HL-60 (cell line): ENCODE measurements around the gene ETV6.

Experiments
- DNase-seq, 2 experiments: peaks; one replicate each; pipeline ENCODE4 v3.0.0-alpha.2; 2010 to 2020; ENCODE audit warnings: low read depth in 1 of 2, low spot score in 1 of 2
- H3K27ac ChIP-seq: fragments of 250-450 bp; sonication (Bioruptor Pico); replicated peaks from 2 replicates; pipeline ENCODE4 v1.5.1; 2020; ENCODE audit warnings: mild to moderate bottlenecking, moderate library complexity
- H3K27me3 ChIP-seq: fragments of 250-450 bp; sonication (Bioruptor Pico); 2 replicates; pipeline ENCODE4 v1.5.1; 2021; ENCODE audit warnings: mild to moderate bottlenecking, moderate library complexity; ENCODE audit not compliant: insufficient read depth, poor library complexity, severe bottlenecking
- H3K4me3 ChIP-seq: replicated peaks from 2 replicates; pipeline ENCODE4 v1.5.1; 2011; ENCODE audit warnings: mild to moderate bottlenecking, control low read depth, low read length; ENCODE audit not compliant: insufficient read depth
- CTCF ChIP-seq: IDR thresholded peaks from one replicate; pipeline ENCODE4 v1.5.1; 2011; ENCODE audit warnings: low read length, control low read depth, inconsistent platforms; ENCODE audit not compliant: insufficient read depth
- GABPA ChIP-seq: IDR thresholded peaks from 2 replicates; pipeline ENCODE4 v1.6.1; 2012; ENCODE audit warnings: low read depth
- POLR2AphosphoS5 ChIP-seq: IDR thresholded peaks from 2 replicates; pipeline ENCODE4 v1.6.1; 2012; ENCODE audit warnings: low read depth
- REST ChIP-seq: IDR thresholded peaks from 2 replicates; pipeline ENCODE4 v1.6.1; 2012; ENCODE audit warnings: low read depth; ENCODE audit not compliant: insufficient replicate concordance
- SPI1 ChIP-seq: IDR thresholded peaks from 2 replicates; pipeline ENCODE4 v1.6.1; 2012; ENCODE audit warnings: low read depth, mild to moderate bottlenecking, borderline replicate concordance

Gene ETV6

GRCh38 chr12:11813438-11813813 is 164.0 kb downstream of the ETV6 start:
- TF ChIP-seq GABPA (no peak), CTCF (no peak), POLR2AphosphoS5 (no peak), REST (no peak), SPI1 (no peak)
- Histone ChIP-seq H3K27ac (peak overlapping the region; percentile 95), H3K4me3 (no peak overlapping the region), H3K27me3 (no peaks in the 10 kb centered on the region)
- no peak for DNase-seq

- Histone ChIP-seq H3K27me3 (no peaks in the 10 kb centered on the region), H3K27ac (peak overlapping the region; percentile 95; the same call in 1 of the 2 replicates), H3K4me3 (no peak overlapping the region)
- DNase-seq = no peak
- TF ChIP-seq CTCF = no peak
- TF ChIP-seq GABPA = no peak
Observed at GRCh38 chr12:11814374-11814773, 164.9 kb downstream of the ETV6 start.

GRCh38 chr12:11815397-11815796 is 165.9 kb downstream of the ETV6 start:
- TF ChIP-seq SPI1 (no peak), POLR2AphosphoS5 (no peak), GABPA (no peak), CTCF (no peak), REST (no peak)
- DNase-seq = no peak
- H3K4me3 ChIP-seq = no peak overlapping the region
- H3K27ac ChIP-seq = no peak overlapping the region
- H3K27me3 ChIP-seq = no peaks in the 10 kb centered on the region

- Histone ChIP-seq H3K27ac (no peak overlapping the region), H3K27me3 (no peaks in the 10 kb centered on the region), H3K4me3 (no peak overlapping the region)
- no peak for DNase-seq
- no peak for TF ChIP-seq REST
- TF ChIP-seq GABPA = no peak
- TF ChIP-seq SPI1 = no peak
- TF ChIP-seq CTCF = no peak
- TF ChIP-seq POLR2AphosphoS5 = no peak
Observed at GRCh38 chr12:11819643-11820042, 170.2 kb downstream of the ETV6 start.
